PC-9 (cell line): ENCODE data around the gene MTRF1.

Experiments used
- EZH2 ChIP-seq: fragments of 200-600 bp; sonication (generic); IDR thresholded peaks from 2 replicates; pipeline ENCODE4 v1.8.0; 2017; ENCODE audit warnings: antibody characterized with exemption, low read depth
- TF ChIP-seq, protein P1 (sequence below): fragments of 200-600 bp; sonication (generic); conservative IDR thresholded peaks from 2 replicates; pipeline ENCODE4 v1.6.1; 2017; ENCODE audit warnings: mixed run types, antibody characterized with exemption, mild to moderate bottlenecking, moderate library complexity

DNA sequence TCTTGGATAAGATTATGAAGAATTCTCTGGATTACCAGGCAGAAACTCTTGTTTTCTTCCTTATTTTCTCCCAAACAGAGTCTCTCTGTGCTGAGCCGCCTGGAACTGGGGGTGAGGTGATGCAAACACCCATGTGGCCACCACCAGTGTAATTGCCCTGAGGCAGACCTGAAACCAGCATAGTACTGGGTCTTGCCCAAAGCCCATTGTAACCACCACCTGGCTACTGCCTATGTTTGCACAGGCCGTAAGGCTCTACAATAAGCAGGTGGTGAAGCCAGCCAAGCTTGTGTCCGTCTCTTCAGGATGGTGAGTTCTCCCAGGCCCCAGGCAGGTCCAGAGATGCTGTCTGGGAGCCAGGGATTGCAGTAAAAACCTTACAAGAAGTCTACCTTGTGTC, 50.1 kb downstream of the MTRF1 start:
- TF ChIP-seq EZH2: no peak
- TF ChIP-seq, protein P1, sequence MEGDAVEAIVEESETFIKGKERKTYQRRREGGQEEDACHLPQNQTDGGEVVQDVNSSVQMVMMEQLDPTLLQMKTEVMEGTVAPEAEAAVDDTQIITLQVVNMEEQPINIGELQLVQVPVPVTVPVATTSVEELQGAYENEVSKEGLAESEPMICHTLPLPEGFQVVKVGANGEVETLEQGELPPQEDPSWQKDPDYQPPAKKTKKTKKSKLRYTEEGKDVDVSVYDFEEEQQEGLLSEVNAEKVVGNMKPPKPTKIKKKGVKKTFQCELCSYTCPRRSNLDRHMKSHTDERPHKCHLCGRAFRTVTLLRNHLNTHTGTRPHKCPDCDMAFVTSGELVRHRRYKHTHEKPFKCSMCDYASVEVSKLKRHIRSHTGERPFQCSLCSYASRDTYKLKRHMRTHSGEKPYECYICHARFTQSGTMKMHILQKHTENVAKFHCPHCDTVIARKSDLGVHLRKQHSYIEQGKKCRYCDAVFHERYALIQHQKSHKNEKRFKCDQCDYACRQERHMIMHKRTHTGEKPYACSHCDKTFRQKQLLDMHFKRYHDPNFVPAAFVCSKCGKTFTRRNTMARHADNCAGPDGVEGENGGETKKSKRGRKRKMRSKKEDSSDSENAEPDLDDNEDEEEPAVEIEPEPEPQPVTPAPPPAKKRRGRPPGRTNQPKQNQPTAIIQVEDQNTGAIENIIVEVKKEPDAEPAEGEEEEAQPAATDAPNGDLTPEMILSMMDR: no peak
